Measurements from ENCODE around the gene LZTS2.

Gene LZTS2

GRCh38 chr10:101012525-101013364, 13.1 kb downstream of the LZTS2 start:
- H4K8ac ChIP-seq (ENCODE audit: low read depth, low read length): no peak overlapping the region
- H4K5ac ChIP-seq (ENCODE audit: low read length): no peak overlapping the region
- no peak overlapping the region for H2BK5ac ChIP-seq (ENCODE audit: low read length)
- no peak overlapping the region for H3K9ac ChIP-seq (ENCODE audit: low read length)
- H3K4me3 ChIP-seq (ENCODE audit: low read length): no peak overlapping the region
- H3K79me2 ChIP-seq (ENCODE audit: control insufficient read depth, insufficient read depth, low read length): no peaks in the 10 kb centered on the region
- H3K4ac ChIP-seq (ENCODE audit: low read depth, low read length): no peak overlapping the region
- no peaks in the 10 kb centered on the region for H3K4me1 ChIP-seq (ENCODE audit: control insufficient read depth, low read depth, low read length)
- H3K56ac ChIP-seq (ENCODE audit: low read length): no peak overlapping the region
- no peak overlapping the region for H2BK120ac ChIP-seq (ENCODE audit: low read depth, low read length)
- peaks cover 4% of the 10 kb centered on the region for H3K27me3 ChIP-seq (ENCODE audit: insufficient read depth, low read length, poor library complexity)
- H3K18ac ChIP-seq (ENCODE audit: low read length): no peak overlapping the region
- peak; percentile 92 for DNase-seq
- no CpG with 5 or more reads among the region's 14 CpGs for WGBS (ENCODE audit: extremely low coverage, insufficient coverage, low lambda C conversion rate)
- no peak overlapping the region for H3K23ac ChIP-seq (ENCODE audit: low read length)
- H3K36me3 ChIP-seq (ENCODE audit: control insufficient read depth, insufficient read depth, low read length): no peaks in the 10 kb centered on the region
- H2AK5ac ChIP-seq (ENCODE audit: low read length): no peak overlapping the region
- H3K27ac ChIP-seq (ENCODE audit: low read depth, low read length): no peak overlapping the region
- no peaks in the 10 kb centered on the region for H3K79me1 ChIP-seq (ENCODE audit: low read length)
- H2BK15ac ChIP-seq (replicated peaks; ENCODE audit: low read depth): no peak overlapping the region
- H3K4me2 ChIP-seq (ENCODE audit: low read length): no peak overlapping the region

GRCh38 chr10:101013365-101013825, 13.8 kb downstream of the LZTS2 start:
- Histone ChIP-seq H3K4me3 (ENCODE audit: low read length) (no peak overlapping the region), H3K79me1 (ENCODE audit: low read length) (no peaks in the 10 kb centered on the region), H3K4me2 (ENCODE audit: low read length) (no peak overlapping the region), H3K36me3 (ENCODE audit: control insufficient read depth, insufficient read depth, low read length) (no peaks in the 10 kb centered on the region), H2AK5ac (ENCODE audit: low read length) (no peak overlapping the region), H3K4me1 (ENCODE audit: control insufficient read depth, low read depth, low read length) (peaks cover under 1% of the 10 kb centered on the region), H4K8ac (ENCODE audit: low read depth, low read length) (no peak overlapping the region), H2BK15ac (replicated peaks; ENCODE audit: low read depth) (no peak overlapping the region), H4K5ac (ENCODE audit: low read length) (no peak overlapping the region), H3K4ac (ENCODE audit: low read depth, low read length) (no peak overlapping the region), H3K18ac (ENCODE audit: low read length) (no peak overlapping the region), H3K56ac (ENCODE audit: low read length) (no peak overlapping the region), H3K27ac (ENCODE audit: low read depth, low read length) (no peak overlapping the region), H3K79me2 (ENCODE audit: control insufficient read depth, insufficient read depth, low read length) (no peaks in the 10 kb centered on the region), H3K27me3 (ENCODE audit: insufficient read depth, low read length, poor library complexity) (peaks cover 8% of the 10 kb centered on the region), H3K9ac (ENCODE audit: low read length) (no peak overlapping the region), H2BK5ac (ENCODE audit: low read length) (no peak overlapping the region), H3K23ac (ENCODE audit: low read length) (no peak overlapping the region), H2BK120ac (ENCODE audit: low read depth, low read length) (no peak overlapping the region)
- DNase-seq: no peak
- no CpG with 5 or more reads among the region's 9 CpGs for WGBS (ENCODE audit: extremely low coverage, insufficient coverage, low lambda C conversion rate)

DNA sequence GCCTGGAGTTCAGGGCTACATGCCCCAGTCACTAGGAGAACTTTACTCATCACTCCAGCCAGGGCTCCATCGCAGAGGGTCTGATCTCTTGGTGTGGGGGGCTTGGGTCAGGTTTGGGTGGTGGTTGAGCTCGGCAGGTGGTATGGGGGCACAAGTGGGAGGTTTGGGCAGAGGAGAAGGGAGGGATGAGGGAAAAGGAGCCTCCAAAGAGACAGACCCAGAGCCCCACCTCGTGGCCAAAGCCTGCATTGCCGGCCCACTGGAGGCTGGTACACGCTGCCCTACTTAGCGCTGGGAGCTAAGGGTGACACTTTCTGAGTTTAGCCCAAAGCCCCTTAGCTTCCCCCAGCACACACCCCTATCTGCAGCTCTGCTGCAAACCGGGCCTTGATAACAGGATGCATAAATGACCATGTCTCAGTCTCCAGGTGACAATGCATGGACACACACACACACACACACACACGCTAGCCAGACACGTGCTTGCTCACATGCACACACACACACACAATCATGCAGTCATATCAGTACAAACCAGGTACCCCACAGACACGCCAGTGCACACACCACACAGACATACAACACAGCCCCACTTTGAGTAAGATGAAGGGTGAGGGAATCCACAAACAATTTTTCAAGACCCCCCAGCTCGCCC, 14.7 kb downstream of the LZTS2 start:
- Histone ChIP-seq H3K4me2 (ENCODE audit: low read length) (no peak overlapping the region), H4K5ac (ENCODE audit: low read length) (no peak overlapping the region), H3K79me2 (ENCODE audit: control insufficient read depth, insufficient read depth, low read length) (no peaks in the 10 kb centered on the region), H2AK5ac (ENCODE audit: low read length) (no peak overlapping the region), H3K27ac (ENCODE audit: low read depth, low read length) (no peak overlapping the region), H2BK15ac (replicated peaks; ENCODE audit: low read depth) (no peak overlapping the region), H3K9ac (ENCODE audit: low read length) (no peak overlapping the region), H3K79me1 (ENCODE audit: low read length) (no peaks in the 10 kb centered on the region), H3K4me3 (ENCODE audit: low read length) (no peak overlapping the region), H3K4ac (ENCODE audit: low read depth, low read length) (no peak overlapping the region), H2BK5ac (ENCODE audit: low read length) (no peak overlapping the region), H4K8ac (ENCODE audit: low read depth, low read length) (no peak overlapping the region), H3K56ac (ENCODE audit: low read length) (no peak overlapping the region), H3K36me3 (ENCODE audit: control insufficient read depth, insufficient read depth, low read length) (no peaks in the 10 kb centered on the region), H3K18ac (ENCODE audit: low read length) (no peak overlapping the region), H3K23ac (ENCODE audit: low read length) (no peak overlapping the region), H2BK120ac (ENCODE audit: low read depth, low read length) (no peak overlapping the region), H3K4me1 (ENCODE audit: control insufficient read depth, low read depth, low read length) (peaks cover 4% of the 10 kb centered on the region), H3K27me3 (ENCODE audit: insufficient read depth, low read length, poor library complexity) (peaks cover 8% of the 10 kb centered on the region)
- no CpG with 5 or more reads among the region's 11 CpGs for WGBS (ENCODE audit: extremely low coverage, insufficient coverage, low lambda C conversion rate)
- DNase-seq: peak; percentile 68

DNA sequence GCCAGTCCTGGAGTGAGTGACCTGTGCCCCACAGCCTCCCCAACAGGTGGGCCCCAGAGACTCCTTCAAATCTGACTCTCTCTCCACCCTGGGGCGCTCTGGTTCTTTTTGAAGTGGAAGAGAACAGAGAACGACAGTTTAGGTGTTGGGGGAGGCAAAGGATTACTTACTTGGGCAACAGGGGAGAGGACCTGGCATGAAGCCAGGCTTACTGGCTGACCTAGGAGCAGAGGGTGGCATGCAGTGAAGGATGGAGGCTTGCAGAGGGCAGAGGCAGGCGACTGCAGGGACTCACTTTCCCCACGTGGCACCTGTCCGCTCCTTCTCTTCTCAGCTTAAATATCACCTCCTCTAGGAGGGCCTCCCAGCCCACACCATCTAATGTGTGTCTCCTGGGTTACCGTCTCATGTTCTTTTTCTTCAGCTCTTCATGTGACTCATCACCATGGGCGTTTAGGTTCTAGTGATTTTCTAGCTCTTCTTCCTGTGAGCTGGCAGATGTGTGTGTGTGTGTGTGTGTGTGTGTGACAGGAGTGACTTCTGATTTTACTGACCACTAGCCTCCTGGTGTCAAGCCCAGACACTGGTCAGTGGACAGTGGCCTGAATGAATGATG, 15.5 kb downstream of the LZTS2 start:
- no peaks in the 10 kb centered on the region for H3K79me1 ChIP-seq (ENCODE audit: low read length)
- no peak overlapping the region for H2BK15ac ChIP-seq (replicated peaks; ENCODE audit: low read depth)
- no peak for DNase-seq
- H3K4me3 ChIP-seq (ENCODE audit: low read length): no peak overlapping the region
- H3K4ac ChIP-seq (ENCODE audit: low read depth, low read length): no peak overlapping the region
- no CpG with 5 or more reads among the region's 7 CpGs for WGBS (ENCODE audit: extremely low coverage, insufficient coverage, low lambda C conversion rate)
- H2BK120ac ChIP-seq (ENCODE audit: low read depth, low read length): no peak overlapping the region
- no peak overlapping the region for H2BK5ac ChIP-seq (ENCODE audit: low read length)
- H3K27ac ChIP-seq (ENCODE audit: low read depth, low read length): no peak overlapping the region
- H3K18ac ChIP-seq (ENCODE audit: low read length): no peak overlapping the region
- no peak overlapping the region for H4K8ac ChIP-seq (ENCODE audit: low read depth, low read length)
- no peaks in the 10 kb centered on the region for H3K36me3 ChIP-seq (ENCODE audit: control insufficient read depth, insufficient read depth, low read length)
- no peak overlapping the region for H3K9ac ChIP-seq (ENCODE audit: low read length)
- H3K27me3 ChIP-seq (ENCODE audit: insufficient read depth, low read length, poor library complexity): peaks cover 8% of the 10 kb centered on the region
- no peak overlapping the region for H3K4me2 ChIP-seq (ENCODE audit: low read length)
- H4K5ac ChIP-seq (ENCODE audit: low read length): no peak overlapping the region
- no peak overlapping the region for H3K56ac ChIP-seq (ENCODE audit: low read length)
- no peak overlapping the region for H2AK5ac ChIP-seq (ENCODE audit: low read length)
- no peaks in the 10 kb centered on the region for H3K79me2 ChIP-seq (ENCODE audit: control insufficient read depth, insufficient read depth, low read length)
- H3K4me1 ChIP-seq (ENCODE audit: control insufficient read depth, low read depth, low read length): peaks cover 4% of the 10 kb centered on the region
- no peak overlapping the region for H3K23ac ChIP-seq (ENCODE audit: low read length)

GRCh38 chr10:101015582-101015973, 16.0 kb downstream of the LZTS2 start:
- Histone ChIP-seq H3K56ac (ENCODE audit: low read length) (no peak overlapping the region), H3K27ac (ENCODE audit: low read depth, low read length) (no peak overlapping the region)
- no CpG with 5 or more reads among the region's 8 CpGs for WGBS (ENCODE audit: extremely low coverage, insufficient coverage, low lambda C conversion rate)

More at GRCh38 chr10:101015582-101015973, 16.0 kb downstream of the LZTS2 start:
- Histone ChIP-seq H3K18ac (ENCODE audit: low read length) (no peak overlapping the region), H3K27me3 (ENCODE audit: insufficient read depth, low read length, poor library complexity) (peaks cover 8% of the 10 kb centered on the region), H3K4ac (ENCODE audit: low read depth, low read length) (no peak overlapping the region), H4K5ac (ENCODE audit: low read length) (no peak overlapping the region), H3K4me2 (ENCODE audit: low read length) (no peak overlapping the region), H2BK15ac (replicated peaks; ENCODE audit: low read depth) (no peak overlapping the region), H4K8ac (ENCODE audit: low read depth, low read length) (no peak overlapping the region), H3K79me1 (ENCODE audit: low read length) (no peaks in the 10 kb centered on the region), H3K79me2 (ENCODE audit: control insufficient read depth, insufficient read depth, low read length) (no peaks in the 10 kb centered on the region), H3K4me1 (ENCODE audit: control insufficient read depth, low read depth, low read length) (peaks cover 4% of the 10 kb centered on the region), H2BK5ac (ENCODE audit: low read length) (no peak overlapping the region), H3K23ac (ENCODE audit: low read length) (no peak overlapping the region), H3K4me3 (ENCODE audit: low read length) (no peak overlapping the region), H3K36me3 (ENCODE audit: control insufficient read depth, insufficient read depth, low read length) (no peaks in the 10 kb centered on the region), H2AK5ac (ENCODE audit: low read length) (no peak overlapping the region), H2BK120ac (ENCODE audit: low read depth, low read length) (no peak overlapping the region), H3K9ac (ENCODE audit: low read length) (no peak overlapping the region)
- DNase-seq: no peak
